ENCODE results near the gene DLX4.

DLX4 gene

GRCh38 chr17:49992933-49993422 lies 24.0 kb downstream of the DLX4 start:
- Histone ChIP-seq H3K4me1 (ENCODE audit: insufficient read depth, low read length) (peaks cover 8% of the 10 kb centered on the region), H3K36me3 (ENCODE audit: insufficient read depth, low read length) (no peaks in the 10 kb centered on the region), H3K9me3 (ENCODE audit: control insufficient read depth, insufficient read depth, low read length) (no peaks in the 10 kb centered on the region), H3K9ac (ENCODE audit: low read depth, low read length) (peak overlapping the region; percentile 53)

GRCh38 chr17:49993423-49994060 lies 24.6 kb downstream of the DLX4 start:
- Histone ChIP-seq H3K4me1 (ENCODE audit: insufficient read depth, low read length) (peaks cover 4% of the 10 kb centered on the region), H3K36me3 (ENCODE audit: insufficient read depth, low read length) (no peaks in the 10 kb centered on the region), H3K9ac (ENCODE audit: low read depth, low read length) (peak overlapping the region; percentile 53), H3K9me3 (ENCODE audit: control insufficient read depth, insufficient read depth, low read length) (no peaks in the 10 kb centered on the region)

- peaks cover 4% of the 10 kb centered on the region for H3K4me1 ChIP-seq (ENCODE audit: insufficient read depth, low read length)
- no peaks in the 10 kb centered on the region for H3K36me3 ChIP-seq (ENCODE audit: insufficient read depth, low read length)
- peak overlapping the region; percentile 53; the same call in 1 of the 2 replicates for H3K9ac ChIP-seq (ENCODE audit: low read depth, low read length)
- no peaks in the 10 kb centered on the region for H3K9me3 ChIP-seq (ENCODE audit: control insufficient read depth, insufficient read depth, low read length)
Measured at GRCh38 chr17:49994085-49995054, 25.4 kb downstream of the DLX4 start.

- peak within 1 kb of the TSS; percentile 53; the same call in 1 of the 2 replicates for H3K9ac ChIP-seq (ENCODE audit: low read depth, low read length)
- no peaks in the 10 kb centered on the region for H3K9me3 ChIP-seq (ENCODE audit: control insufficient read depth, insufficient read depth, low read length)
- peaks cover 4% of the 10 kb centered on the region for H3K4me1 ChIP-seq (ENCODE audit: insufficient read depth, low read length)
- H3K36me3 ChIP-seq (ENCODE audit: insufficient read depth, low read length) = no peaks in the 10 kb centered on the region
Measured at GRCh38 chr17:49995055-49995738, 26.2 kb downstream of the DLX4 start, which contains the start of gene DLX3. Gene DLX3 (minus strand): TSS chr17:49995224. CDS start chr17:49994998, 226 bp downstream.

- H3K36me3 ChIP-seq (ENCODE audit: insufficient read depth, low read length) = no peaks in the 10 kb centered on the region
- no peak overlapping the region for H3K9ac ChIP-seq (ENCODE audit: low read depth, low read length)
- H3K4me1 ChIP-seq (ENCODE audit: insufficient read depth, low read length) = peaks cover 4% of the 10 kb centered on the region
- H3K9me3 ChIP-seq (ENCODE audit: control insufficient read depth, insufficient read depth, low read length) = no peaks in the 10 kb centered on the region
Measured at GRCh38 chr17:49996121-49996494, 27.1 kb downstream of the DLX4 start.

- Histone ChIP-seq H3K9me3 (ENCODE audit: control insufficient read depth, insufficient read depth, low read length) (no peaks in the 10 kb centered on the region), H3K4me1 (ENCODE audit: insufficient read depth, low read length) (peaks cover 4% of the 10 kb centered on the region), H3K36me3 (ENCODE audit: insufficient read depth, low read length) (no peaks in the 10 kb centered on the region), H3K9ac (ENCODE audit: low read depth, low read length) (peak overlapping the region; percentile 29; the same call in 1 of the 2 replicates)
Measured at GRCh38 chr17:49996495-49997300, 27.7 kb downstream of the DLX4 start.

GRCh38 chr17:49997301-49997650 lies 28.3 kb downstream of the DLX4 start:
- Histone ChIP-seq H3K9ac (ENCODE audit: low read depth, low read length) (peak overlapping the region; percentile 29; the same call in 1 of the 2 replicates), H3K4me1 (ENCODE audit: insufficient read depth, low read length) (peaks cover 4% of the 10 kb centered on the region), H3K9me3 (ENCODE audit: control insufficient read depth, insufficient read depth, low read length) (no peaks in the 10 kb centered on the region), H3K36me3 (ENCODE audit: insufficient read depth, low read length) (no peaks in the 10 kb centered on the region)

- no peak overlapping the region; the same call in 1 of the 2 replicates for H3K9ac ChIP-seq (ENCODE audit: low read depth, low read length)
- H3K4me1 ChIP-seq (ENCODE audit: insufficient read depth, low read length) = no peaks in the 10 kb centered on the region; the same call in 1 of the 2 replicates
Measured at GRCh38 chr17:49997773-49998703, 29.0 kb downstream of the DLX4 start.

GRCh38 chr17:49998836-49999511 lies 30.0 kb downstream of the DLX4 start:
- Histone ChIP-seq H3K9ac (ENCODE audit: low read depth, low read length) (no peak overlapping the region; the same call in 1 of the 2 replicates), H3K36me3 (ENCODE audit: insufficient read depth, low read length) (no peaks in the 10 kb centered on the region), H3K4me1 (ENCODE audit: insufficient read depth, low read length) (no peaks in the 10 kb centered on the region; the same call in 1 of the 2 replicates), H3K9me3 (ENCODE audit: control insufficient read depth, insufficient read depth, low read length) (no peaks in the 10 kb centered on the region)

More at GRCh38 chr17:49997773-49998703, 29.0 kb downstream of the DLX4 start:
- Histone ChIP-seq H3K9me3 (ENCODE audit: control insufficient read depth, insufficient read depth, low read length) (no peaks in the 10 kb centered on the region), H3K36me3 (ENCODE audit: insufficient read depth, low read length) (no peaks in the 10 kb centered on the region)

GRCh38 chr17:50003911-50004310 lies 34.9 kb downstream of the DLX4 start:
- Histone ChIP-seq H3K4me1 (ENCODE audit: insufficient read depth, low read length) (no peaks in the 10 kb centered on the region), H3K9ac (ENCODE audit: low read depth, low read length) (no peak overlapping the region), H3K9me3 (ENCODE audit: control insufficient read depth, insufficient read depth, low read length) (peaks cover 1% of the 10 kb centered on the region; the same call in 1 of the 2 replicates), H3K36me3 (ENCODE audit: insufficient read depth, low read length) (no peaks in the 10 kb centered on the region)

- peaks cover 11% of the 10 kb centered on the region for H3K9me3 ChIP-seq (ENCODE audit: control insufficient read depth, insufficient read depth, low read length)
- H3K36me3 ChIP-seq (ENCODE audit: insufficient read depth, low read length) = no peaks in the 10 kb centered on the region
- H3K4me1 ChIP-seq (ENCODE audit: insufficient read depth, low read length) = no peaks in the 10 kb centered on the region
- H3K9ac ChIP-seq (ENCODE audit: low read depth, low read length) = no peak overlapping the region
Measured at GRCh38 chr17:50009282-50009681, 40.3 kb downstream of the DLX4 start.

- Histone ChIP-seq H3K9ac (ENCODE audit: low read depth, low read length) (no peak overlapping the region), H3K9me3 (ENCODE audit: control insufficient read depth, insufficient read depth, low read length) (peaks cover 21% of the 10 kb centered on the region), H3K4me1 (ENCODE audit: insufficient read depth, low read length) (no peaks in the 10 kb centered on the region)
Measured at GRCh38 chr17:50013079-50013478, 44.1 kb downstream of the DLX4 start.

More at GRCh38 chr17:50013079-50013478, 44.1 kb downstream of the DLX4 start:
- no peaks in the 10 kb centered on the region for H3K36me3 ChIP-seq (ENCODE audit: insufficient read depth, low read length)

All from ES-I3 (cell line).